Activated CD4-positive, alpha-beta T cell treated with anti-CD3 and anti-CD28 coated beads, Interleukin-10, Interleukin-2, amounts not matched to agents 100 ng/mL and 50 ng/mL, durations not matched to agents 16 hours and 8 hours (primary cell): ENCODE data around the gene CASP14.
A peak's percentile ranks its signal among the peaks of the same experiment; 100 is the strongest.
"Not testable (repeated sequence)": the region's sequence is repeated elsewhere in the genome, so short reads cannot be mapped to it uniquely, and the experiment has no call there.

Experiments
- DNase-seq: peaks from one replicate; pipeline ENCODE4 v3.0.0-alpha.2; 2020

The CASP14 gene

GRCh38 chr19:15048885-15049541 lies at the start of gene CASP14:
TSS of gene CASP14 (plus strand) at chr19:15049480. CDS start at chr19:15052252, 2,772 bp downstream.
- no peak for DNase-seq

GRCh38 chr19:15008308-15008707 lies 41.0 kb upstream of the CASP14 start:
- DNase-seq, result no peak

GRCh38 chr19:15010501-15011300 lies 38.6 kb upstream of the CASP14 start:
- DNase-seq, result no peak

- DNase-seq, result no peak
Observed at GRCh38 chr19:15014579-15014978, 34.7 kb upstream of the CASP14 start.

GRCh38 chr19:15015946-15016542 lies 33.2 kb upstream of the CASP14 start:
- no peak for DNase-seq

GRCh38 chr19:15018836-15019235 lies 30.4 kb upstream of the CASP14 start:
- not testable (repeated sequence) for DNase-seq

GRCh38 chr19:15021286-15022007 lies 27.8 kb upstream of the CASP14 start:
- DNase-seq, result no peak

GRCh38 chr19:15022752-15023151 lies 26.5 kb upstream of the CASP14 start:
- DNase-seq, result no peak

GRCh38 chr19:15025217-15025616 lies 24.1 kb upstream of the CASP14 start:
- DNase-seq, result peak; percentile 21

- DNase-seq, result no peak
Observed at GRCh38 chr19:15028490-15028889, 20.8 kb upstream of the CASP14 start.

- no peak for DNase-seq
Observed at GRCh38 chr19:15031675-15032074, 17.6 kb upstream of the CASP14 start.

GRCh38 chr19:15035795-15036311 lies 13.4 kb upstream of the CASP14 start:
- DNase-seq, result no peak

GRCh38 chr19:15037586-15037985 lies 11.7 kb upstream of the CASP14 start:
- no peak for DNase-seq

GRCh38 chr19:15038294-15038693 lies 11.0 kb upstream of the CASP14 start:
- DNase-seq, result no peak

- DNase-seq, result no peak
Observed at GRCh38 chr19:15042003-15042402, 7.3 kb upstream of the CASP14 start.

GRCh38 chr19:15042826-15043225 lies 6.5 kb upstream of the CASP14 start:
- no peak for DNase-seq

- no peak for DNase-seq
Observed at GRCh38 chr19:15045506-15045905, 3.8 kb upstream of the CASP14 start.

GRCh38 chr19:15047680-15048079 lies 1.6 kb upstream of the CASP14 start:
- no peak for DNase-seq

GRCh38 chr19:15048128-15048527 lies 1.2 kb upstream of the CASP14 start:
- DNase-seq, result no peak

GRCh38 chr19:15050639-15051038 lies 1.4 kb downstream of the CASP14 start:
- no peak for DNase-seq

- no peak for DNase-seq
Observed at GRCh38 chr19:15062036-15062435, 12.8 kb downstream of the CASP14 start.

- DNase-seq, result not testable (repeated sequence)
Observed at GRCh38 chr19:15070386-15070785, 21.1 kb downstream of the CASP14 start.
